CD4-positive, alpha-beta T cell treated with Interferon alpha-2 for 1 hour (primary cell): Measurements from ENCODE around the gene UBE3A.

ENCODE experiments used
- DNase-seq, 2 donors: peaks; one replicate each; pipeline ENCODE4 v3.0.0-alpha.2; 2020 to 2022

Gene UBE3A

GRCh38 chr15:25329696-25330095 lies 109.1 kb downstream of the UBE3A start:
- DNase-seq: no peak

GRCh38 chr15:25327686-25328085 lies 111.1 kb downstream of the UBE3A start:
- no peak for DNase-seq

GRCh38 chr15:25325187-25325586 lies 113.6 kb downstream of the UBE3A start:
- DNase-seq: no peak

- no peak for DNase-seq
These were observed 115.4 kb downstream of the UBE3A start for GRCh38 chr15:25323420-25323819.

- DNase-seq: no peak
These were observed 151.0 kb downstream of the UBE3A start for GRCh38 chr15:25287823-25288222.
